Astrocyte of the spinal cord (primary cell): ENCODE results near the gene EHD1.
"Not testable (repeated sequence)": the region's sequence is repeated elsewhere in the genome, so short reads cannot be mapped to it uniquely, and the experiment has no call there.

ENCODE experiments used
- DNase-seq: peaks from one replicate; pipeline ENCODE4 v3.0.0; 2011; ENCODE audit warnings: low read depth, low spot score
- H3K4me3 ChIP-seq: 2 replicates; pipeline ENCODE4 v1.5.1; 2011; ENCODE audit warnings: low read depth, mild to moderate bottlenecking, low read length, moderate library complexity
- in situ Hi-C: cut with HindIII; loops from 2 replicates; pipeline ENCODE4 v1.10.0; 2017; ENCODE audit warnings: low sequenced_read_pairs
- TF ChIP-seq, protein P1 (sequence below): IDR thresholded peaks from 2 replicates; pipeline ENCODE4 v1.5.1; 2012; ENCODE audit warnings: low read depth, mild to moderate bottlenecking, low read length, inconsistent platforms

Gene EHD1

DNA sequence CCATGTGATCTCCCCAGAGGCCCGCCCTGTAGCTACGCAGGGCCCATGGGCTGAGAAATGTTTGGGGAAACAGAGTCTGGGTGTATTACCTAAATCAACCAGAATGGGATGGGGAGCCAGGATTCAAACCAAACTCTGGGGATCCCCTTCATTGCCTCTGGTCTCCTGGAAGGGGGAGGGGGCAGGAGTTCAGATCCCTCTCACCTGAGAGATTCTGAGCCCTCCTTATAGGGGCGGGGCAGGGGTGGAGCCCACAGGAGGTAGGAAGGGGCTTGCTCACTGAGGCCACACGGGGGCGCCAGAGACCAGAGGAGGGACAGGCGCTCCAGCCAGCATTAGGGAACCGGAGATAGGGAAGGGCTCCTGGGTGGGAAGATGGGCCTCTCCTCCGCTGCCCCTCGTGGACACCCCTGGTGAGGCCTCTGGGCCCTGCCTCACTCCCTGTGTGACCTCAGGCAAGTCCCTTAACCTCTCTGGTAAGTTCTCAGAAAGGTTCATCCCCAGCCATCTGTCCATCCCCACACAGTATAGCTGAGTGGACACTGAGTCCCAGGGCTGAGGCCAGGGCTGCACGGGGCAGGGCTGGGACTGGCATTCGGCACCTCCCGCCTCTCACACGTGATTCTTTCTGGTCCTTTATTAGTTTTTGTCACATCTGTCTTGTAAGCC is 31.3 kb downstream of the EHD1 start:
- DNase-seq = peak; percentile 85
- in situ Hi-C loops = loop anchor here (10.0 kb wide), 1 partner anchor 48 kb away; no protein-coding TSS in a partner anchor
- H3K4me3 ChIP-seq = no peak overlapping the region
- TF ChIP-seq, protein P1, sequence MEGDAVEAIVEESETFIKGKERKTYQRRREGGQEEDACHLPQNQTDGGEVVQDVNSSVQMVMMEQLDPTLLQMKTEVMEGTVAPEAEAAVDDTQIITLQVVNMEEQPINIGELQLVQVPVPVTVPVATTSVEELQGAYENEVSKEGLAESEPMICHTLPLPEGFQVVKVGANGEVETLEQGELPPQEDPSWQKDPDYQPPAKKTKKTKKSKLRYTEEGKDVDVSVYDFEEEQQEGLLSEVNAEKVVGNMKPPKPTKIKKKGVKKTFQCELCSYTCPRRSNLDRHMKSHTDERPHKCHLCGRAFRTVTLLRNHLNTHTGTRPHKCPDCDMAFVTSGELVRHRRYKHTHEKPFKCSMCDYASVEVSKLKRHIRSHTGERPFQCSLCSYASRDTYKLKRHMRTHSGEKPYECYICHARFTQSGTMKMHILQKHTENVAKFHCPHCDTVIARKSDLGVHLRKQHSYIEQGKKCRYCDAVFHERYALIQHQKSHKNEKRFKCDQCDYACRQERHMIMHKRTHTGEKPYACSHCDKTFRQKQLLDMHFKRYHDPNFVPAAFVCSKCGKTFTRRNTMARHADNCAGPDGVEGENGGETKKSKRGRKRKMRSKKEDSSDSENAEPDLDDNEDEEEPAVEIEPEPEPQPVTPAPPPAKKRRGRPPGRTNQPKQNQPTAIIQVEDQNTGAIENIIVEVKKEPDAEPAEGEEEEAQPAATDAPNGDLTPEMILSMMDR = peak; percentile 94

DNA sequence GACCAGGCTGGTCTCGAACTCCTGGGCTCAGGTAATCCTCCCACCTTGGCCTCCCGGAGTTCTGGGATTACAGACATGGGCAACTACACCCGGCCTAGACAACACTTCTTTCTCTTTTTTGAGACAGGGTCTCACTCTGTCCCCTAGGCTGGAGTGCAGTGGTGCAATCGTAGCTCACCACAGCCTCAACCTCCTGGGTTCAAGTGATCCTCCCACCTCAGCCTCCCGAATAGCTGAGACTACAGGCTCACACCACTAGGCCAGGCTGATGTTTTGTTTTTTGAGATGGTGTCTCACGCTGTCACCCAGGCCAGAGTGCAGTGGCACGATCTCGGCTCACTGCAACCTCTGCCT is 32.7 kb downstream of the EHD1 start:
- not testable (repeated sequence) for DNase-seq, H3K4me3 ChIP-seq
- in situ Hi-C loops = loop anchor here (10.0 kb wide), 1 partner anchor 49 kb away; no protein-coding TSS in a partner anchor

DNA sequence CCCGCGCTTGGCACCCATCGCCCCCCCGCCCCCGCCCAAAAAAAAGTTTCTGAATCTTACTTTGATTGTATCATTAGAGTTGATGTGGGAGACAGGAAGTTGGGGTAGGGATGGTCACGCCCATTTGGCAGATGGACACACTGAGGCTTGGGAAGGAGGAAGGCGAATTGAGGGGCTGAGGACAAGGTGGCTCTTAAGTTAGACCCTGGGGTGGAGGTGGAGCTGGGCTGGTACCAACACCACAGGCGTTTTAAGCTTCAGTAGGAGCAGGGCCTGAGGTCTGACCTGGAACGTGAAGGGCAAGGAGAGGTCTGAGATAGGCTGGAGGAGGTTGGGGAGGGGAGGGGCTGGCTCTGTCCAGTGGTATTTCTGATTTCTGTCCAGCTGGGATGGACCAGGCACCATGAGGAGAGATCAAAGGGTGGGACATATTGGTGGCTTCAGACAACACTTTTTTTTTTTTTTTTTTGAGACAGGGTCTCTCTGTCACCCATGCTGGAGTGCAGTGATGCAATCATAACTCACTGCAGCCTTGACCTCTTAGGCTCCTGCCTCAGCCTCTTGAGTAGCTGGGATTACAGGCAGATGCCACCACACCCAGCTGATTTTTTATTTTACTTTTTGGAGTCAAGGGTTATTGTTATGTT is 33.2 kb downstream of the EHD1 start:
- in situ Hi-C loops = loop anchor here (10.0 kb wide), 1 partner anchor 50 kb away; no protein-coding TSS in a partner anchor
- TF ChIP-seq, protein P1 = no peak
- no peak overlapping the region for H3K4me3 ChIP-seq
- no peak for DNase-seq

DNA sequence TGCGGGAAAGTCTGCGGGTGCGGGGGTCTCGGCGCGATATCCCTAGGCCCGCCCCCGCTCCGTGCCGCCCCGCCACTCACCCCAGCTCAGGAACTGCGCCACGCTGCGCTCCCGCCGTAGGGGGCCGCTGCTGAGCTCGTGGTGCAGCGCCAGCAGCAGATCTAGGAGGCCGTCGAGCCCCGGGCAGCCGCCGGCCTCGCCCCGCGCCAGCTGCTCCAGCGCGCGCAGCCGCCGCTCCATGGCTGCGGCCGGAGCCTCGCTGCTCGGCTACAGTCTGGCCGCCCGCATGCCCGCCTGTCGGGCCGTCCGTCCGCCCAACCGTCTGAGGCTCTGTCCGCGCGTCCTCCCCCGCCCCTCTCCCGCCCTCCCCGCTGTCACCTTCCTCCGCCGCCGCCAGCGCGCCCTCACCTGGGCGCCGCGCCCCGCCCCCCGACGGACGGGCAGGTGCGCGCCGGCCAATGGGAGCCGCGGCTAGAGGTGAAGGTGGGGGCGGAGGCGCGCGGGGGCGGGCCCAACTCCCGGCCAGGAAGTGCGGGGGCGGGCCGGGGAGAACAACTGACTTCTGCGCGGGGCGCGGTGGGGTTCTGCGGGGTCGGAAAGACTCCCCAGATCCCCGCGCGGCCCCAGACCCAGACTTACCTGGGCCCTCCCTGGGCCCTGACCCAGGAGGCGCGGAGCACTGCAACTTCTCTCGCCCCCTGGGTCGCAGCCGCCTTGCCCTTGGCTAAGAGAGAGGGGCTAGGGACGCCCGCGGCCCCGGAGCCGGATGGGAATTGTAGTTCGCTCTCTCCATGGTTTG is 33.9 kb downstream of the EHD1 start, which contains the start of gene CDC42BPG:
CDC42BPG (minus strand) TSS at position 324 of the 799 bp plus-strand sequence; CDS start at position 240, 84 bp downstream.
- TF ChIP-seq, protein P1 = peak; percentile 59
- in situ Hi-C loops = loop anchor here (10.0 kb wide), 1 partner anchor 50 kb away; no protein-coding TSS in a partner anchor
- peak within 1 kb of the TSS; percentile 31 for H3K4me3 ChIP-seq
- peak; percentile 34 for DNase-seq

DNA sequence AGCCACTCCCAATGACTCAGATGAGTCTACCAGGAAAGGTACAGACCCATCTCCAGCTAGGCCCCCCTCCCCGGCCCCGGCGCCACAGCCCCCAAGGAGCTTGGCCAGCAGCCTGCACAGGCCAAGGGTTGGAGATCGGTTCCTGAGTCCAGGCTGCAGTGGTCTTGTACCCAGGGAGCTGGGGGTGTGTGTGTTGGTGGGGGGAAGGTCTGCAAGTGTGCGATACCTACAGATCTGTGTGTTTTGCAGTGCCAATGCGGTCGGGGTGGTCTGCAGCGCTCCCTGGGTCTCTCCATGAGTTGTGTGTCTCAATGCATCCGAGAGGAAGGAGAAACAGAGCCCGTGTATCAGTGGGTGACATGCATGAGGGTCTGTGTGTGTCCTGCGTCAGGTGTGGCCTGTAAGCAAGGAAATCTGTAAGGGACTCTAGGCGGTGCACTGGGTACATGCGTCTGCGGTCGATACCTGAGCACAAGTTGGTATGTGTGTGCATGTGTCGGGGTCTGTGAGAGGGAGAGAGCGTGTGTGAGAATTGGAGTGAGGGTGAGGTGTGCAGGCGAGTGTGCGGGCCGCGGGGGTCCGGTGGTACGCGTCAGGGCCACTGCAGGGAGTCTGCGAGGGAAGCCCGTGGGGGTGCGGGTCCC is 34.6 kb downstream of the EHD1 start:
- no peak overlapping the region for H3K4me3 ChIP-seq
- TF ChIP-seq, protein P1 = no peak
- in situ Hi-C loops = loop anchor here (10.0 kb wide), 1 partner anchor 51 kb away; no protein-coding TSS in a partner anchor
- no peak for DNase-seq

DNA sequence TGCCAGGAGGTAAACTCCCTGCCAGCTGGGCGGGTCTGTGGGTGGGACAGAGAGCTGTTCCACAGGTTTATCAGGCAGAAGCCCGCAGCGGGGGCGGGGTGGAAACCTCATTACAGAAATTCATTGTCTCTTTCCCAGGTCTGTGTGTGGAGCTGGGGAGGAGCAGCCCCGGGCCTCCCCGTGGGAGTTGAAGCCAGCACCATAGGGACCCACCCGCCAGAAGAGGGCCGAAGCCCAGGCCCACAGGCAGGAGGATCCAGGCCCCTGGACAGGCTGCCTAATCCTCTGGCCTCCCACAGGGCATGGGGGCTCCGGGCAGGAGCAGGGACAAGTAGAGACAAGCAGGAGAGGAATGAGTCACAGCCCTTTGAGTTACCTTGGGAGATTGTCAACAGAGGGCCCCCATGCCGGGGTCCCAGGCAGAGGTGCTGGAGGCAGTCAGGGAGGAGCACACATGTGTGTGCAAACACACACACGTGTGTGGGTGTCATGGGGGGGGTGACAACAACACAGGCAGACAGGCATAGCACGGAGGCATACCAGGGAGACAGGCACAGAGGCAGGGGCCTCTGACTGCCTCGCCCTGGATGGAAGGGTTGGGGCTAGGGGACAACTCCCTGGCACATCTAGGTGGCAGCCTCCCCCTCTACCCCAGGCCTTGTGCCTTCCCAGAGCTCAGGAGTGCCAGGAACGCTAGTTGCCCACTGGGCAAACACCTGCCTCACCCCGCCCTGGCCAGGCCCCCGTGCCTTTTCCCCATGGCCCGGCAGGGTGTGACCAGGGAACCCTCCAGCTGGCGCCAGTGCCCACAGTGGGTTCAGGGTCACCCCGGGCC is 35.4 kb downstream of the EHD1 start:
- no peak overlapping the region for H3K4me3 ChIP-seq
- DNase-seq = no peak
- TF ChIP-seq, protein P1 = no peak
- in situ Hi-C loops = loop anchor here (10.0 kb wide), 1 partner anchor 52 kb away; no protein-coding TSS in a partner anchor
